ENCODE data around the gene CHCHD1.
"Not testable (repeated sequence)": the region's sequence is repeated elsewhere in the genome, so short reads cannot be mapped to it uniquely, and the experiment has no call there.

CHCHD1 gene

DNA sequence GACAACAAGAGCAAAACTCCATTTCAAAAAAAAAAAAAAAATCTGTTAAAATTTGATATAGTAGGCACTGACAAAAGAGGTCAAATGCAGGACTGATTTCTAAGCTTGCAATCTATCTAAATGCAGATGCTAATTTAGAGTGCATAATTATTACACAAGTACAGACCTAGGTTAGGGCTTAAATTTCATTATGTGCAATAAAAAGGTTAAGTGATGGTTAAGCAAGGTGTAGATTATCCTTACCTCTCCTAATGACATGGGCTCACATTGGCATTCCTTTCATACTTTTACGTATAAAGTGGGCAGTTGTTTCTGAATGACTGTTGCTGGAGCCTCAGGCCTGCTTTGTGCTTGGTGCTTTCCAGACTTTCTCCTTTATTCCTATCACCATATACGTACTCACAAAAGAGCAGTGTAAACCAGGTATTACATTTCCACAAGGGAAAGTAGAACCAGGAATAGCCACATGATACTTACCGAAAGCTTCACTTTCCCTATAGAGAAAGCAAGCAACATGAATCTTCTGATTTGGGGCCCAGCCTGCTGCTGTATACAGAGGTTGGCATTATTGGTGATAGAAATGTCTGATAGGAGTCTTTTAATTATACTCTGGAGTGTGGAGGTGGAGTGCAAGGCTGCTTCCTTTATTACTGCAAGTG is 2.2 kb upstream of the CHCHD1 start:
- Histone ChIP-seq H3K36me3 (ENCODE audit: insufficient read depth, low read length) (peaks cover 8% of the 10 kb centered on the region; the same call in 1 of the 2 replicates), H3K9ac (ENCODE audit: low read depth, low read length) (no peak overlapping the region), H3K4me1 (ENCODE audit: insufficient read depth, low read length) (0 out of 2 replicates have a peak, but pooled peaks cover under 1% of the 10 kb centered on the region), H3K9me3 (ENCODE audit: control insufficient read depth, insufficient read depth, low read length) (no peaks in the 10 kb centered on the region)

- H3K9ac ChIP-seq (ENCODE audit: low read depth, low read length): no peak overlapping the region
- H3K36me3 ChIP-seq (ENCODE audit: insufficient read depth, low read length): peaks cover 8% of the 10 kb centered on the region; the same call in 1 of the 2 replicates
- no peaks in the 10 kb centered on the region for H3K9me3 ChIP-seq (ENCODE audit: control insufficient read depth, insufficient read depth, low read length)
- H3K4me1 ChIP-seq (ENCODE audit: insufficient read depth, low read length): 0 out of 2 replicates have a peak, but pooled peaks cover 4% of the 10 kb centered on the region
Observed at GRCh38 chr10:73780301-73780700, 1.5 kb upstream of the CHCHD1 start.

- 0 out of 2 replicates have a peak, but pooled peaks cover 4% of the 10 kb centered on the region for H3K4me1 ChIP-seq (ENCODE audit: insufficient read depth, low read length)
- H3K9ac ChIP-seq (ENCODE audit: low read depth, low read length): peak overlapping the region; percentile 95; the same call in 1 of the 2 replicates
- no peaks in the 10 kb centered on the region for H3K9me3 ChIP-seq (ENCODE audit: control insufficient read depth, insufficient read depth, low read length)
- H3K36me3 ChIP-seq (ENCODE audit: insufficient read depth, low read length): peaks cover 8% of the 10 kb centered on the region; the same call in 1 of the 2 replicates
Observed at GRCh38 chr10:73780966-73781365, 882 bp upstream of the CHCHD1 start.

GRCh38 chr10:73781548-73781878 is 335 bp upstream of the CHCHD1 start:
- Histone ChIP-seq H3K36me3 (ENCODE audit: insufficient read depth, low read length) (peaks cover 8% of the 10 kb centered on the region; the same call in 1 of the 2 replicates), H3K4me1 (ENCODE audit: insufficient read depth, low read length) (0 out of 2 replicates have a peak, but pooled peaks cover 4% of the 10 kb centered on the region), H3K9ac (ENCODE audit: low read depth, low read length) (peak overlapping the region; percentile 95), H3K9me3 (ENCODE audit: control insufficient read depth, insufficient read depth, low read length) (no peaks in the 10 kb centered on the region)

DNA sequence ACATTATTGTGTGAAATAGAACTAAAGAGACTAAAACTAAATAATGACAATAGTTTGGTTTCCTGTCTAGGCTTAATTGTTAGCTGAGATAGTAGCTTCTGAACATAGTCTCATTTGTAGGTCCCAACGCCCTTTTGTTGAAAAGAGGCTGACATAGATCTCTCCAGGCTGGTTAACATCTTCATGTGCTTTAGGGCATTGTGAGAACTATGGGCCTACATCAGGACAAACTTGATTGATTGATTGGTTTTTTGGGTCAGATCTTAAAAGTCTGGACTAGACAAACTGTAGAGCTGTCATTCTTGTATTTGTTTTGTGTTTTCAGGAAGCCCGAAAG is 869 bp downstream of the CHCHD1 start:
- Histone ChIP-seq H3K9ac (ENCODE audit: low read depth, low read length) (peak overlapping the region; percentile 95), H3K4me1 (ENCODE audit: insufficient read depth, low read length) (0 out of 2 replicates have a peak, but pooled peaks cover 4% of the 10 kb centered on the region), H3K9me3 (ENCODE audit: control insufficient read depth, insufficient read depth, low read length) (no peaks in the 10 kb centered on the region), H3K36me3 (ENCODE audit: insufficient read depth, low read length) (peaks cover 8% of the 10 kb centered on the region; the same call in 1 of the 2 replicates)

- 0 out of 2 replicates have a peak, but pooled peaks cover 4% of the 10 kb centered on the region for H3K4me1 ChIP-seq (ENCODE audit: insufficient read depth, low read length)
- no peaks in the 10 kb centered on the region for H3K9me3 ChIP-seq (ENCODE audit: control insufficient read depth, insufficient read depth, low read length)
- peak within 1 kb of the TSS; percentile 82 for H3K9ac ChIP-seq (ENCODE audit: low read depth, low read length)
- H3K36me3 ChIP-seq (ENCODE audit: insufficient read depth, low read length): peaks cover 3% of the 10 kb centered on the region
Observed at GRCh38 chr10:73785211-73785720, 3.4 kb downstream of the CHCHD1 start, which contains the start of gene ZSWIM8. Gene ZSWIM8, plus strand, starts transcription at chr10:73785606. Its CDS starts 273 bp downstream, at chr10:73785879.

DNA sequence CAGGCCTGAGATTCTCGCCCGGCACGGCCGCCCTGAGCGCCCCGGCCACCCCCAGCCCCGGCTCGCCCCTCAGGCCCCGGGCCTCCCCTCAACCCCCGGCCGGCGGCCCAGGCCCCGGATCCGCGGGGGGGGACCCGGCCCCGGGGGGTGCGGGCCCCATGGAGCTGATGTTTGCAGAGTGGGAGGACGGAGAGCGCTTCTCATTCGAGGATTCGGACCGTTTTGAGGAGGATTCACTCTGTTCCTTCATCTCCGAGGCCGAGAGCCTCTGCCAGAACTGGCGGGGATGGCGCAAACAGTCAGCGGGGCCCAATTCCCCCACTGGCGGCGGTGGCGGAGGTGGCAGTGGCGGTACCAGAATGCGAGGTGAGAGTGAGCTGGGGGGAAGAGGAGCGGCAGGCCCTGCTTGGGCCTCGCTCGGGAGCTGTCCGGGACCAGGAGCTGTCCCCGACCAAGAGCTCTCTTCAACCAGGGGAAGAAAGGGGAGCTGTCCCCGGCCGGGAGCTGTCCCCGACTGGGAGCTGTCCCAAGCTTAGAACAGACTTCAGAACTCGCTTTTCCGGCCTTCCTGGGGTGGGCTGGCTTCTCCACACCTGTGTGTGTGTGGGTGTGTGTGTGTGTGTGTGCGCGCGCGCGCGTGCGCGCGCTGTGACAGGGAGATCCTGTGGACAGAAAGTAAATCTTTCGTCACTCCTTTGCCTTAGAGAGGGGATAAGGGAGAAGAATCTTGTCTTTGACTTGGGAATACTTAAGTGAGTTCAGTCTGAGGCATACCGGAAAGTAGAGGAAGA is 4.1 kb downstream of the CHCHD1 start:
- Histone ChIP-seq H3K4me1 (ENCODE audit: insufficient read depth, low read length) (0 out of 2 replicates have a peak, but pooled peaks cover 4% of the 10 kb centered on the region), H3K9me3 (ENCODE audit: control insufficient read depth, insufficient read depth, low read length) (no peaks in the 10 kb centered on the region), H3K9ac (ENCODE audit: low read depth, low read length) (peak overlapping the region; percentile 82), H3K36me3 (ENCODE audit: insufficient read depth, low read length) (peaks cover 3% of the 10 kb centered on the region)

- Histone ChIP-seq H3K9me3 (ENCODE audit: control insufficient read depth, insufficient read depth, low read length) (no peaks in the 10 kb centered on the region), H3K9ac (ENCODE audit: low read depth, low read length) (peak overlapping the region; percentile 82), H3K36me3 (ENCODE audit: insufficient read depth, low read length) (peaks cover 3% of the 10 kb centered on the region), H3K4me1 (ENCODE audit: insufficient read depth, low read length) (0 out of 2 replicates have a peak, but pooled peaks cover 4% of the 10 kb centered on the region)
Observed at GRCh38 chr10:73786512-73786885, 4.7 kb downstream of the CHCHD1 start.

DNA sequence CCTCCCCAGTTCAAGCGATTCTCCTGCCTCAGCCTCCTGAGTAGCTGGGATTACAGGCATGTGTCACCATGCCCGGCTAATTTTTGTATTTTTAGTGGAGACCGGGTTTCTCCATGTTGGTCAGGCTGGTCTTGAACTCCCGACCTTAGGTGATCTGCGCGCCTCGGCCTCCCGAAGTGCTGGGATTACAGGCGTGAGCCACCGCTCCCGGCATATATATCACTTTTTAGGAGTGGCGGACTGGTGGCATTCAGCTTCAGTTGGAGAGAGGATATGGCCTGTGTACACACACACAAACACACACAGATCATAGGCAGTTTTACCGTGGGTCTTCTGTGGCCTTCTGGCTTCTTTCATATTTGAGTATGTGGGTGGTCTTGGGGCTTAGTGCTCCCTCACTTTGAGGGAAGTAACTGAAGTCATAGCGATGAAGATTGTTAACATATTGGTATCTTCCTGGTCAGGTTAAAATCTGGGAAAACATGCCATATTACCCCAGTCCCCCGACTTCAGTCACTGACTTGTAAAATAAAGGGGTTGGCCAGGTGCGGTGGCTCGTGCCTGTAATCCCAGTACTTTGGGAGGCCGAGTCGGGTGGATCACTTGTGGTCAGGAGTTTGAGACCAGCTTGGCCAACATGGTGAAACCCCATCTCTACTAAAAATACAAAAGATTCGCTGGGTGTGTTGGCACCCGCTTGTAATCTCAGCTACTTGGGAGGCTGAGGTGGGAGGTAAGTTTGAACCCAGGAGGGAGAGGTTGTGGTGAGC is 5.4 kb downstream of the CHCHD1 start:
- H3K9ac ChIP-seq (ENCODE audit: low read depth, low read length); H3K4me1 ChIP-seq (ENCODE audit: insufficient read depth, low read length); H3K36me3 ChIP-seq (ENCODE audit: insufficient read depth, low read length); H3K9me3 ChIP-seq (ENCODE audit: control insufficient read depth, insufficient read depth, low read length): not testable (repeated sequence)

- Histone ChIP-seq H3K4me1 (ENCODE audit: insufficient read depth, low read length) (0 out of 2 replicates have a peak, but pooled peaks cover 4% of the 10 kb centered on the region), H3K9me3 (ENCODE audit: control insufficient read depth, insufficient read depth, low read length) (no peaks in the 10 kb centered on the region), H3K9ac (ENCODE audit: low read depth, low read length) (no peak overlapping the region), H3K36me3 (ENCODE audit: insufficient read depth, low read length) (peaks cover 3% of the 10 kb centered on the region)
Observed at GRCh38 chr10:73788864-73789658, 7.2 kb downstream of the CHCHD1 start.

- no peaks in the 10 kb centered on the region for H3K9me3 ChIP-seq (ENCODE audit: control insufficient read depth, insufficient read depth, low read length)
- H3K9ac ChIP-seq (ENCODE audit: low read depth, low read length): no peak overlapping the region
- H3K4me1 ChIP-seq (ENCODE audit: insufficient read depth, low read length): 0 out of 2 replicates have a peak, but pooled peaks cover 3% of the 10 kb centered on the region
- peaks cover 3% of the 10 kb centered on the region for H3K36me3 ChIP-seq (ENCODE audit: insufficient read depth, low read length)
Observed at GRCh38 chr10:73789659-73790055, 7.8 kb downstream of the CHCHD1 start.

GRCh38 chr10:73790886-73791625 is 9.2 kb downstream of the CHCHD1 start:
- Histone ChIP-seq H3K9me3 (ENCODE audit: control insufficient read depth, insufficient read depth, low read length) (no peaks in the 10 kb centered on the region), H3K36me3 (ENCODE audit: insufficient read depth, low read length) (peaks cover 7% of the 10 kb centered on the region), H3K4me1 (ENCODE audit: insufficient read depth, low read length) (no peaks in the 10 kb centered on the region), H3K9ac (ENCODE audit: low read depth, low read length) (no peak overlapping the region)

GRCh38 chr10:73791871-73792400 is 10.1 kb downstream of the CHCHD1 start:
- H3K9me3 ChIP-seq (ENCODE audit: control insufficient read depth, insufficient read depth, low read length): no peaks in the 10 kb centered on the region
- peaks cover 7% of the 10 kb centered on the region for H3K36me3 ChIP-seq (ENCODE audit: insufficient read depth, low read length)

More at GRCh38 chr10:73791871-73792400, 10.1 kb downstream of the CHCHD1 start:
- Histone ChIP-seq H3K4me1 (ENCODE audit: insufficient read depth, low read length) (no peaks in the 10 kb centered on the region), H3K9ac (ENCODE audit: low read depth, low read length) (no peak overlapping the region)
